Thyroid gland (tissue), 4 donors: Measurements from ENCODE around the gene YPEL3. TPM values are rescaled to one million over a fixed set of nuclear protein-coding genes. Genes with fewer than 3 reads are reported as not detected.

Experiments
- DNase-seq, 2 donors: peaks; one replicate each; pipeline ENCODE4 v3.0.0-alpha.2; 2019
- H3K27ac ChIP-seq, 3 donors: fragments of 200-600 bp; sonication (generic); 1 replicate in 2 of 3; 2 replicates in 1 of 3; pipeline ENCODE4 v1.5.1; 2016 to 2019; ENCODE audit warnings: mild to moderate bottlenecking in 1 of 3, moderate library complexity in 1 of 3
- H3K27me3 ChIP-seq: fragments of 200-600 bp; sonication (generic); one replicate; pipeline ENCODE4 v1.5.1; 2019
- H3K36me3 ChIP-seq, 2 donors: fragments of 200-600 bp; sonication (generic); one replicate each; pipeline ENCODE4 v1.5.1; 2016 to 2019
- H3K4me1 ChIP-seq, 2 donors: fragments of 200-600 bp; sonication (generic); one replicate each; pipeline ENCODE4 v1.5.1; 2017 to 2019
- H3K4me3 ChIP-seq, 3 donors: fragments of 200-600 bp; sonication (generic); replicated peaks in 1 of 3; 1 replicate in 2 of 3; 2 replicates in 1 of 3; pipeline ENCODE4 v1.5.1; 2016; ENCODE audit warnings: mild to moderate bottlenecking in 1 of 3
- H3K9me3 ChIP-seq: fragments of 200-600 bp; sonication (generic); one replicate; pipeline ENCODE4 v1.5.1; 2017
- CTCF ChIP-seq, 6 experiments: fragments of 200-600 bp in 3 of 6; fragments of 450-650 bp in 3 of 6; sonication (generic) in 3 of 6; IDR thresholded peaks; one replicate each; pipeline ENCODE4 v1.5.1; 2016 to 2019; ENCODE audit warnings: antibody characterized with exemption in 6 of 6, mild to moderate bottlenecking in 2 of 6, inconsistent platforms in 1 of 6, moderate library complexity in 1 of 6
- POLR2A ChIP-seq, 2 donors: fragments of 450-650 bp; IDR thresholded peaks; one replicate each; pipeline ENCODE4 v1.6.1; 2017; ENCODE audit warnings: antibody characterized with exemption in 2 of 2, mild to moderate bottlenecking in 2 of 2, moderate library complexity in 1 of 2
- WGBS, 2 donors: methylation state at CpG; one replicate each; pipeline ENCODE4 v1.1.5; 2017; 5-methylcytosine and 5-hydroxymethylcytosine counted together
- intact Hi-C: fragments of 100-400 bp; cut with DNase I; formaldehyde crosslinking; loops from one replicate; pipeline ENCODE4 v1.15.1; 2023
- total RNA-seq, 4 donors: library from RNA; depleted of rRNA; stranded (reverse); fragments of >200 nt; gene quantifications; one replicate each; pipeline ENCODE4 v1.2.3, GENCODE V29; 2016

The YPEL3 gene
- total RNA-seq, 4 donors from 2014 or later: 32.4 to 372 (median 68.0) TPM

- Histone ChIP-seq H3K27me3 (no peaks in the 10 kb centered on the region), H3K4me1 (peaks cover 16 to 28% of the 10 kb centered on the region in 2 donors), H3K27ac (no peak overlapping the region), H3K36me3 (no peaks in the 10 kb centered on the region), H3K4me3 (no peak overlapping the region), H3K9me3 (no peaks in the 10 kb centered on the region)
- no peak for TF ChIP-seq CTCF (IDR thresholded peaks at IDR 0.05)
- TF ChIP-seq POLR2A (IDR thresholded peaks at IDR 0.05): no peak
- DNase-seq: no peak
- WGBS, 2 donors: 87 to 93% methylated on average over 4 of the region's 4 CpGs
- intact Hi-C loops: no loop called here
These were observed 29.0 kb upstream of the YPEL3 start for GRCh38 chr16:30124985-30125379.

GRCh38 chr16:30122604-30123160 lies 26.7 kb upstream of the YPEL3 start:
- no peak for DNase-seq
- peaks cover 8 to 9% of the 10 kb centered on the region in 2 donors for H3K36me3 ChIP-seq
- H3K27ac ChIP-seq: peak overlapping the region; percentile 30 to 95 (median 91)
- no peaks in the 10 kb centered on the region for H3K9me3 ChIP-seq
- peaks cover 16 to 28% of the 10 kb centered on the region in 2 donors for H3K4me1 ChIP-seq
- TF ChIP-seq CTCF (IDR thresholded peaks at IDR 0.05): no peak
- TF ChIP-seq POLR2A (IDR thresholded peaks at IDR 0.05): no peak
- whole genome bisulfite sequencing, 2 donors: 1 to 9% methylated on average over 9 to 23 of the region's 42 CpGs
- intact Hi-C loops: no loop called here
- H3K4me3 ChIP-seq: peak overlapping the region; percentile 31 to 84 (median 72)
- no peaks in the 10 kb centered on the region for H3K27me3 ChIP-seq

GRCh38 chr16:30121741-30122571 lies 25.9 kb upstream of the YPEL3 start:
- no peaks in the 10 kb centered on the region for H3K27me3 ChIP-seq
- peak overlapping the region; percentile 30 to 95 (median 91) for H3K27ac ChIP-seq
- H3K9me3 ChIP-seq: no peaks in the 10 kb centered on the region
- 49 to 52% methylated on average over 9 to 30 of the region's 31 CpGs for WGBS, 2 donors
- intact Hi-C loops: loop anchor here (2.0 kb wide), 1 partner anchor 25 kb away; the partner anchor contains the start of gene YPEL3
- H3K4me3 ChIP-seq: peak overlapping the region; percentile 31 to 84 (median 72)
- peak; percentile 52 to 55 for DNase-seq
- H3K4me1 ChIP-seq: peaks cover 16 to 28% of the 10 kb centered on the region in 2 donors
- peaks cover 16% of the 10 kb centered on the region in 2 donors for H3K36me3 ChIP-seq
- TF ChIP-seq POLR2A (IDR thresholded peaks at IDR 0.05) (peak in 1 of 2 donors; percentile 18), CTCF (IDR thresholded peaks at IDR 0.05) (no peak)

DNA sequence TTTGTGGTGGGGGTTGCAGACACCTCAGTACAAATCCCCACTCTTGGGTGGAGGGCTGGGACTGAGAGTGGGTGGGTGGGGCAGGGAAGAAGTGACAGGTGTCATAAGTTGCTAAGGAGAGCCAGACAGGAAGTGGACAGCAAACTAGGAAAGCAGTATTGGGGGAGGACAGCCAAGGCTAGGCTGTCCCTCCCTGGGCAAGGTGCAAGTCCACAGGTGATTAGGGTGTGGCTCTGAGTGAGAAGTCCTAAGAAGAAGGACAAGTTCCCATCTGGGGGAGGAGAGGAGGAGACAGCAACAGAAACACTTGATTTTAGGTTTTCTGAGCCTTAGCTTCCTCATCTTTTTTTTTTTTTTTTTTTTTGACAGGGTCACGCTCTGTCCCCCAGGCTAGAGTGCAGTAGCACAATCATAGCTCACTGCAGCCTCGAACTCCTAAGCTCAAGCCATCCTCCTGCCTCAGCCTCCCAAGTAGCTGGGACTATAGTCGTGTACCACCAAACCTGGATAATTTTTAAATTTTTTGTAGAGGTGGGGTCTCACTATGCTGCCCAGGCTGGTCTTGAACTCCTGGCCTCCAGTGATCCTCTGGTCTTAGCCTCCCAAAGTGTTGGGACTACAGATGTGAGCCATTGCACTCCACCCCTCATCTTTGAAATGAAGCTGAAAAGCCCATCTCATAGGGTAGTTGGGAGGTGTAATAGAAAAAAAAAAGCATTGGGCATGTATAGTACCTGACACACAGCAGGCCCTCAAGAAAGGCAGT lies 24.5 kb upstream of the YPEL3 start:
- no peak for DNase-seq
- Histone ChIP-seq H3K4me3 (no peak overlapping the region), H3K36me3 (peaks cover 26% of the 10 kb centered on the region in 2 donors), H3K27me3 (no peaks in the 10 kb centered on the region), H3K27ac (peak overlapping the region in 1 of 3 donors; percentile 95), H3K9me3 (no peaks in the 10 kb centered on the region), H3K4me1 (peaks cover 16 to 28% of the 10 kb centered on the region in 2 donors)
- 97 to 100% methylated on average over 3 of the region's 3 CpGs for WGBS, 2 donors
- TF ChIP-seq POLR2A (IDR thresholded peaks at IDR 0.05): no peak
- TF ChIP-seq CTCF (IDR thresholded peaks at IDR 0.05): no peak
- intact Hi-C loops: loop anchor here (2.0 kb wide), 1 partner anchor 24 kb away; the partner anchor contains the start of gene YPEL3
